Common myeloid progenitor, CD34-positive (primary cell): ENCODE measurements around the gene TBX4.
"Not testable (repeated sequence)": the region's sequence is repeated elsewhere in the genome, so short reads cannot be mapped to it uniquely, and the experiment has no call there.

Experiments used
- CTCF ChIA-PET: fragments of 350-600 bp; sonication (Branson Sonifier 250); formaldehyde crosslinking; loops from one replicate; lab custom pipeline; 2021; ENCODE audit warnings: antibody characterized with exemption; lab: Charles Lee
- POLR2A ChIA-PET: fragments of 350-600 bp; sonication (Branson Sonifier 250); formaldehyde crosslinking; loops from one replicate; lab custom pipeline; 2021; ENCODE audit warnings: antibody characterized with exemption; lab: Charles Lee
- DNase-seq, 3 donors: peaks; one replicate each; pipeline versions ENCODE4 v3.0.0 to v3.0.0-alpha.2; 2013
- H3K27ac ChIP-seq, 2 experiments: 1 replicate in 1 of 2; 2 replicates in 1 of 2; pipeline ENCODE4 v1.7.0; 2013; ENCODE audit warnings: inconsistent platforms in 2 of 2, low read length in 2 of 2, mild to moderate bottlenecking in 2 of 2, low read depth in 1 of 2, moderate library complexity in 1 of 2; ENCODE audit not compliant: severe bottlenecking in 2 of 2, insufficient read depth in 1 of 2, poor library complexity in 1 of 2
- H3K27me3 ChIP-seq, 5 experiments: replicated peaks in 2 of 5; 1 replicate in 3 of 5; 2 replicates in 2 of 5; pipeline versions ENCODE4 v1.6.1 to v1.7.0; 2013; ENCODE audit warnings: low read length in 4 of 5, mild to moderate bottlenecking in 2 of 5, moderate library complexity in 2 of 5, inconsistent platforms in 1 of 5; ENCODE audit not compliant: insufficient read depth in 5 of 5, control insufficient read depth in 4 of 5
- H3K36me3 ChIP-seq, 4 experiments: 1 replicate in 2 of 4; 2 replicates in 2 of 4; pipeline versions ENCODE4 v1.6.1 to v1.7.0; 2013; ENCODE audit warnings: low read length in 3 of 4, control low read depth in 1 of 4, mild to moderate bottlenecking in 1 of 4; ENCODE audit not compliant: control insufficient read depth in 4 of 4, insufficient read depth in 4 of 4
- H3K4me1 ChIP-seq, 4 experiments: 1 replicate in 3 of 4; 2 replicates in 1 of 4; pipeline versions ENCODE4 v1.6.1 to v1.7.1; 2013; ENCODE audit warnings: low read length in 3 of 4, mild to moderate bottlenecking in 3 of 4, control low read depth in 1 of 4, inconsistent platforms in 1 of 4, moderate library complexity in 1 of 4; ENCODE audit not compliant: control insufficient read depth in 4 of 4, insufficient read depth in 4 of 4; ENCODE audit errors: control extremely low read depth in 1 of 4
- H3K4me3 ChIP-seq, 7 experiments: 1 replicate in 4 of 7; 2 replicates in 3 of 7; pipeline versions ENCODE4 v1.5.1 to v1.7.0; 2013; ENCODE audit warnings: mild to moderate bottlenecking in 7 of 7, low read length in 6 of 7, moderate library complexity in 6 of 7, inconsistent platforms in 2 of 7, low read depth in 2 of 7, control low read depth in 1 of 7; ENCODE audit not compliant: insufficient read depth in 4 of 7, control insufficient read depth in 1 of 7; ENCODE audit errors: extremely low read depth in 1 of 7
- H3K9me3 ChIP-seq, 5 experiments: 1 replicate in 4 of 5; 2 replicates in 1 of 5; pipeline versions ENCODE4 v1.6.1 to v1.7.1; 2013; ENCODE audit warnings: low read length in 4 of 5, mild to moderate bottlenecking in 2 of 5, inconsistent platforms in 1 of 5, low read depth in 1 of 5, moderate library complexity in 1 of 5; ENCODE audit not compliant: control insufficient read depth in 4 of 5, insufficient read depth in 2 of 5; ENCODE audit errors: control extremely low read depth in 1 of 5
- WGBS: methylation state at CpG from one replicate; pipeline ENCODE4 v1.1.5; 2013; ENCODE audit not compliant: insufficient coverage; 5-methylcytosine and 5-hydroxymethylcytosine counted together

TBX4 gene

GRCh38 chr17:61508912-61509311 lies 56.7 kb downstream of the TBX4 start:
- Histone ChIP-seq H3K27ac (no peak overlapping the region), H3K4me3 (no peak overlapping the region), H3K27me3 (peaks cover 2 to 11% (median 4%) of the 10 kb centered on the region in 5 experiments), H3K9me3 (no peaks in the 10 kb centered on the region), H3K4me1 (no peaks in the 10 kb centered on the region), H3K36me3 (no peaks in the 10 kb centered on the region)
- WGBS: 95% methylated on average over 4 of the region's 5 CpGs
- CTCF ChIA-PET: no interaction called here
- no peak for DNase-seq
- POLR2A ChIA-PET: no interaction called here

- H3K27me3 ChIP-seq: peaks cover 0 to 11% (median 4%) of the 10 kb centered on the region in 5 experiments
- 100% methylated on average over 2 of the region's 5 CpGs for WGBS
- H3K27ac ChIP-seq, DNase-seq, H3K4me1 ChIP-seq, H3K4me3 ChIP-seq, POLR2A ChIA-PET, CTCF ChIA-PET, H3K9me3 ChIP-seq, H3K36me3 ChIP-seq: not testable (repeated sequence)
Measured at GRCh38 chr17:61509454-61509853, 57.2 kb downstream of the TBX4 start.

- Histone ChIP-seq H3K27me3 (peaks cover 0 to 11% (median 4%) of the 10 kb centered on the region in 5 experiments), H3K36me3 (no peaks in the 10 kb centered on the region), H3K27ac (no peak overlapping the region), H3K4me1 (no peaks in the 10 kb centered on the region), H3K4me3 (no peak overlapping the region), H3K9me3 (no peaks in the 10 kb centered on the region)
- no peak for DNase-seq
- POLR2A ChIA-PET: no interaction called here
- WGBS: 95% methylated on average over 6 of the region's 6 CpGs
- CTCF ChIA-PET: no interaction called here
Measured at GRCh38 chr17:61510237-61510636, 58.0 kb downstream of the TBX4 start.

GRCh38 chr17:61510991-61511390 lies 58.8 kb downstream of the TBX4 start:
- POLR2A ChIA-PET: no interaction called here
- CTCF ChIA-PET: no interaction called here
- Histone ChIP-seq H3K27me3 (peaks cover 0 to 9% (median 2%) of the 10 kb centered on the region in 5 experiments), H3K4me3 (no peak overlapping the region), H3K4me1 (no peaks in the 10 kb centered on the region), H3K9me3 (no peaks in the 10 kb centered on the region), H3K27ac (no peak overlapping the region), H3K36me3 (no peaks in the 10 kb centered on the region)
- DNase-seq: no peak
- no CpG with 5 or more reads among the region's 2 CpGs for WGBS

GRCh38 chr17:61511480-61512182 lies 59.4 kb downstream of the TBX4 start:
- no peak overlapping the region for H3K27ac ChIP-seq
- CTCF ChIA-PET: no interaction called here
- no peak overlapping the region for H3K4me3 ChIP-seq
- H3K4me1 ChIP-seq: no peaks in the 10 kb centered on the region
- H3K9me3 ChIP-seq: no peaks in the 10 kb centered on the region
- H3K27me3 ChIP-seq: peaks cover 0 to 8% (median 5%) of the 10 kb centered on the region in 5 experiments
- no peak for DNase-seq
- H3K36me3 ChIP-seq: no peaks in the 10 kb centered on the region
- 97% methylated on average over 4 of the region's 4 CpGs for WGBS
- POLR2A ChIA-PET: no interaction called here

- POLR2A ChIA-PET: no interaction called here
- Histone ChIP-seq H3K4me1 (no peaks in the 10 kb centered on the region), H3K27me3 (peaks cover 0 to 13% (median 4%) of the 10 kb centered on the region in 5 experiments), H3K9me3 (no peaks in the 10 kb centered on the region), H3K36me3 (no peaks in the 10 kb centered on the region), H3K27ac (no peak overlapping the region), H3K4me3 (no peak overlapping the region)
- no peak for DNase-seq
- CTCF ChIA-PET: no interaction called here
- 92% methylated on average over 2 of the region's 4 CpGs for WGBS
Measured at GRCh38 chr17:61514491-61514890, 62.3 kb downstream of the TBX4 start.

- Histone ChIP-seq H3K36me3 (no peaks in the 10 kb centered on the region), H3K27ac (no peak overlapping the region), H3K27me3 (peaks cover 0 to 16% (median 2%) of the 10 kb centered on the region in 5 experiments), H3K4me3 (no peak overlapping the region), H3K9me3 (no peaks in the 10 kb centered on the region), H3K4me1 (no peaks in the 10 kb centered on the region)
- 96% methylated on average over 3 of the region's 3 CpGs for WGBS
- DNase-seq: no peak
- ChIA-PET POLR2A (no interaction called here), CTCF (no interaction called here)
Measured at GRCh38 chr17:61517265-61517664, 65.0 kb downstream of the TBX4 start.
